Sigmoid colon (tissue), 7 donors: ENCODE data around the gene MAML1. TPM values are rescaled to one million over a fixed set of nuclear protein-coding genes. Genes with fewer than 3 reads are reported as not detected.

Experiments
- DNase-seq: peaks from one replicate; pipeline ENCODE4 v3.0.0-alpha.2; 2019
- H3K27ac ChIP-seq, 4 donors: fragments of 200-600 bp; sonication (generic); one replicate each; pipeline ENCODE4 v1.5.1; 2016 to 2019; ENCODE audit warnings: mild to moderate bottlenecking in 1 of 4
- H3K27me3 ChIP-seq, 3 donors: fragments of 200-600 bp; sonication (generic); one replicate each; pipeline ENCODE4 v1.5.1; 2019; ENCODE audit warnings: mild to moderate bottlenecking in 1 of 3
- H3K36me3 ChIP-seq, 4 donors: fragments of 200-600 bp; sonication (generic); one replicate each; pipeline ENCODE4 v1.5.1; 2016 to 2019
- H3K4me1 ChIP-seq, 4 donors: fragments of 200-600 bp; sonication (generic); one replicate each; pipeline ENCODE4 v1.5.1; 2017 to 2019
- H3K4me3 ChIP-seq, 4 donors: fragments of 200-600 bp; sonication (generic); one replicate each; pipeline ENCODE4 v1.5.1; 2017 to 2019; ENCODE audit warnings: mild to moderate bottlenecking in 2 of 4, moderate library complexity in 1 of 4
- H3K9me3 ChIP-seq, 4 donors: fragments of 200-600 bp in 3 of 4; sonication (generic) in 3 of 4; one replicate each; pipeline versions ENCODE4 v1.5.1 to v1.6.1; 2013 to 2019
- CTCF ChIP-seq, 4 experiments: fragments of 450-650 bp in 3 of 4; fragments of 200-600 bp in 1 of 4; IDR thresholded peaks; one replicate each; pipeline ENCODE4 v1.5.1; 2016 to 2019; ENCODE audit warnings: antibody characterized with exemption in 4 of 4, mild to moderate bottlenecking in 3 of 4, moderate library complexity in 2 of 4
- EP300 ChIP-seq, 4 donors: sonication (generic); formaldehyde crosslinking; IDR thresholded peaks; one replicate each; pipeline ENCODE4 v1.6.1; 2017; ENCODE audit warnings: antibody characterized with exemption in 4 of 4
- POLR2A ChIP-seq, 2 donors: fragments of 450-650 bp; IDR thresholded peaks; one replicate each; pipeline ENCODE4 v1.6.1; 2016; ENCODE audit warnings: antibody characterized with exemption in 2 of 2, mild to moderate bottlenecking in 2 of 2, moderate library complexity in 2 of 2
- POLR2AphosphoS5 ChIP-seq, 4 donors: sonication (generic); formaldehyde crosslinking; IDR thresholded peaks; one replicate each; pipeline ENCODE4 v1.6.1; 2017; ENCODE audit warnings: antibody characterized with exemption in 4 of 4
- WGBS, 2 donors: extraction: QIAGEN DNeasy Blood & Tissue Kit; methylation state at CpG; one replicate each; pipeline ENCODE4 v1.1.7; 2013; 5-methylcytosine and 5-hydroxymethylcytosine counted together
- intact Hi-C: fragments of 100-400 bp; cut with DNase I; formaldehyde crosslinking; loops from one replicate; pipeline ENCODE4 v1.15.1; 2023
- polyA plus RNA-seq, 3 donors: library from polyadenylated mRNA; stranded (reverse); fragments of 200-250 nt; gene quantifications; one replicate each; pipeline ENCODE4 v1.2.3, GENCODE V29; 2013
- total RNA-seq, 4 donors: library from RNA; depleted of rRNA; stranded (reverse); fragments of >200 nt; gene quantifications; one replicate each; pipeline ENCODE4 v1.1.0, GENCODE V29; 2016
- donor health status: healthy with polysubstance abuse.
- donor health status: Bipolar disorder and iron deficiency.
- donor health status: healthy.

Gene MAML1
- total and polyA plus RNA-seq, 7 donors = 7.2 to 30.2 (median 18.1) TPM

GRCh38 chr5:179720222-179720621 is 12.4 kb upstream of the MAML1 start:
- 88 to 94% methylated on average over 2 of the region's 2 CpGs for WGBS, 2 donors
- TF ChIP-seq POLR2A (IDR thresholded peaks at IDR 0.05) (no peak), EP300 (IDR thresholded peaks at IDR 0.05) (no peak), POLR2AphosphoS5 (IDR thresholded peaks at IDR 0.05) (no peak), CTCF (IDR thresholded peaks at IDR 0.05) (no peak)
- intact Hi-C loops = no loop called here

GRCh38 chr5:179724163-179724562 is 8.5 kb upstream of the MAML1 start:
- intact Hi-C loops = no loop called here
- no peak overlapping the region for H3K27ac ChIP-seq

More at GRCh38 chr5:179720222-179720621, 12.4 kb upstream of the MAML1 start:
- Histone ChIP-seq H3K27me3 (no peaks in the 10 kb centered on the region), H3K9me3 (no peaks in the 10 kb centered on the region), H3K4me3 (no peak overlapping the region), H3K4me1 (no peaks in the 10 kb centered on the region), H3K27ac (no peak overlapping the region), H3K36me3 (peaks cover 53 to 100% (median 67%) of the 10 kb centered on the region in 4 donors)
- DNase-seq = no peak

GRCh38 chr5:179727106-179727505 is 5.5 kb upstream of the MAML1 start:
- intact Hi-C loops = no loop called here
- DNase-seq = no peak
- Histone ChIP-seq H3K9me3 (no peaks in the 10 kb centered on the region), H3K27ac (no peak overlapping the region), H3K4me1 (peaks cover 0 to 10% (median 7%) of the 10 kb centered on the region in 4 donors), H3K27me3 (no peaks in the 10 kb centered on the region), H3K4me3 (no peak overlapping the region), H3K36me3 (peaks cover 37 to 87% (median 53%) of the 10 kb centered on the region in 4 donors)
- TF ChIP-seq EP300 (IDR thresholded peaks at IDR 0.05) = no peak
- no peak for TF ChIP-seq CTCF (IDR thresholded peaks at IDR 0.05)
- TF ChIP-seq POLR2AphosphoS5 (IDR thresholded peaks at IDR 0.05) = no peak
- TF ChIP-seq POLR2A (IDR thresholded peaks at IDR 0.05) = no peak
- WGBS, 2 donors = 86% methylated on average over 6 of the region's 6 CpGs

More at GRCh38 chr5:179724163-179724562, 8.5 kb upstream of the MAML1 start:
- 91 to 95% methylated on average over 4 of the region's 4 CpGs for WGBS, 2 donors
- peaks cover 53 to 100% (median 77%) of the 10 kb centered on the region in 4 donors for H3K36me3 ChIP-seq
- no peak for DNase-seq
- H3K4me3 ChIP-seq = no peak overlapping the region
- no peak for TF ChIP-seq POLR2AphosphoS5 (IDR thresholded peaks at IDR 0.05)
- TF ChIP-seq EP300 (IDR thresholded peaks at IDR 0.05) = no peak
- no peak for TF ChIP-seq CTCF (IDR thresholded peaks at IDR 0.05)
- TF ChIP-seq POLR2A (IDR thresholded peaks at IDR 0.05) = no peak
- H3K4me1 ChIP-seq = no peaks in the 10 kb centered on the region
- H3K9me3 ChIP-seq = no peaks in the 10 kb centered on the region
- H3K27me3 ChIP-seq = no peaks in the 10 kb centered on the region

- no peak for DNase-seq
- H3K4me1 ChIP-seq = peaks cover 0 to 18% (median 12%) of the 10 kb centered on the region in 4 donors
- no peak overlapping the region for H3K27ac ChIP-seq
- TF ChIP-seq POLR2A (IDR thresholded peaks at IDR 0.05) = no peak
- no peak for TF ChIP-seq CTCF (IDR thresholded peaks at IDR 0.05)
- TF ChIP-seq POLR2AphosphoS5 (IDR thresholded peaks at IDR 0.05) = no peak
- TF ChIP-seq EP300 (IDR thresholded peaks at IDR 0.05) = no peak
- H3K27me3 ChIP-seq = no peaks in the 10 kb centered on the region
- H3K4me3 ChIP-seq = no peak overlapping the region
- H3K9me3 ChIP-seq = no peaks in the 10 kb centered on the region
- intact Hi-C loops = no loop called here
- H3K36me3 ChIP-seq = peaks cover 22 to 65% (median 36%) of the 10 kb centered on the region in 4 donors
- WGBS, 2 donors = 62 to 90% methylated on average over 4 of the region's 4 CpGs
Measured at GRCh38 chr5:179729303-179729702, 3.3 kb upstream of the MAML1 start.

- intact Hi-C loops = loop anchor here (10.0 kb wide), 1 partner anchor 55 kb away; no protein-coding TSS in a partner anchor
- H3K4me3 ChIP-seq = no peak overlapping the region
Measured at GRCh38 chr5:179729727-179730126, 2.9 kb upstream of the MAML1 start.

More at GRCh38 chr5:179729727-179730126, 2.9 kb upstream of the MAML1 start:
- Histone ChIP-seq H3K9me3 (no peaks in the 10 kb centered on the region), H3K4me1 (peaks cover 0 to 22% (median 17%) of the 10 kb centered on the region in 4 donors), H3K27me3 (no peaks in the 10 kb centered on the region), H3K36me3 (peaks cover 18 to 61% (median 32%) of the 10 kb centered on the region in 4 donors), H3K27ac (no peak overlapping the region)
- TF ChIP-seq POLR2AphosphoS5 (IDR thresholded peaks at IDR 0.05) (no peak), EP300 (IDR thresholded peaks at IDR 0.05) (no peak), CTCF (IDR thresholded peaks at IDR 0.05) (no peak), POLR2A (IDR thresholded peaks at IDR 0.05) (no peak)
- no peak for DNase-seq
- WGBS, 2 donors = 75 to 87% methylated on average over 3 of the region's 3 CpGs
